Middle frontal gyrus (tissue), 1 donor: ENCODE measurements around the gene PTPN9.

Experiments
- DNase-seq: peaks from one replicate; pipeline ENCODE4 v3.0.0-alpha.2; 2015; ENCODE audit warnings: low spot score; ENCODE audit errors: extremely low spot score

PTPN9 gene

GRCh38 chr15:75425966-75426500 lies 153.1 kb downstream of the PTPN9 start:
- no peak for DNase-seq

GRCh38 chr15:75422554-75422953 lies 156.6 kb downstream of the PTPN9 start:
- DNase-seq: no peak

DNA sequence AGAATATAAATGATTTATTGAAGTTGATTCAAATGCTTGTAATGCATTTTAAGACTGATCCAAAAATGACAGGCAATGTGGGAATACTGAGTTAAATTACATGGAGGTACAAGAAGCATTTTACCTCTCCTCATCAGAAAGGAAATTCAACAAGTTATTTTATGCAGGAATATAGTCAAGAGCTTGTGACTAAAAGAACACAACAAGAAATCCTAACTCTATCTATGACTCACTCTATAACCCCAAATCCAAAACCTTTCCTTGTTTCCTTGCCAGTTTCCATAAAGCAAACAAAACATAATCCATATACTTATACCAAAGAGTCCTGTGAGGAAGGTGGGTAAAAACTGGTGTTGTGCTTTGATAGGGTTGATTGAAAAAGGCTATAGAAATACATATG lies 158.4 kb downstream of the PTPN9 start:
- no peak for DNase-seq

DNA sequence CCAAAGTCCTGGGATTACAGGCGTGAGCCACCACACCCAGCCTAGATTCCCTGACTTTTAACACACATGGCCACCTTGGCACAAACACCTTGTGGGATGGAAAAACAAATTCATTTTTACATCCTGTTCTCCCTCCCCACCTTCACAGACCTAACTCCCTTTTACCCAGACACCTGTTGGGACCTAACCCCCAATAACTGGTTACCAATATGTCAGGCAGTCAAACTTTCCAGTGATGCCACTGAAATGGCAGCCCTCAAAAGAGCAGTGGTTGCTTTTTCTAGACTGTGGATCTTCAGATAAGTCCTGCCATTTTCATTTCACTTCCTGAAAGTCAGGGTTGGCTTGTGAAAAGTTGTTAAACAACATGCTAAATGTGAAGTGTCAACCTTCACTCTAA lies 162.5 kb downstream of the PTPN9 start:
- no peak for DNase-seq
